GM12891 (cell line): ENCODE data around the gene SYNPO.

ENCODE experiments used
- DNase-seq: peaks from one replicate; pipeline ENCODE4 v3.0.0; 2011; ENCODE audit warnings: low spot score; ENCODE audit not compliant: insufficient read length
- FAIRE-seq: peaks from 2 replicates; lab custom pipeline; 2011; peaks lifted over from hg19 to GRCh38; lab: Jason Lieb, UNC
- PAX5 ChIP-seq: IDR thresholded peaks from 2 replicates; pipeline ENCODE4 v1.6.1; 2011; ENCODE audit warnings: low read length, moderate library complexity, mild to moderate bottlenecking; ENCODE audit not compliant: insufficient read depth, severe bottlenecking
- POLR2A ChIP-seq: IDR thresholded peaks from 2 replicates; pipeline ENCODE4 v1.6.1; 2011; ENCODE audit warnings: low read depth, low read length, control low read depth
- POLR2AphosphoS5 ChIP-seq: IDR thresholded peaks from 2 replicates; pipeline ENCODE4 v1.6.1; 2011; ENCODE audit warnings: low read depth, low read length, control low read depth
- POU2F2 ChIP-seq: IDR thresholded peaks from 2 replicates; pipeline ENCODE4 v1.6.1; 2011; ENCODE audit warnings: low read depth, mild to moderate bottlenecking, control low read depth, low read length, moderate library complexity
- SPI1 ChIP-seq: IDR thresholded peaks from 2 replicates; pipeline ENCODE4 v1.6.1; 2011; ENCODE audit warnings: low read depth, low read length, control low read depth
- TAF1 ChIP-seq: IDR thresholded peaks from 2 replicates; pipeline ENCODE4 v1.6.1; 2011; ENCODE audit warnings: low read depth, low read length, control low read depth

SYNPO gene

GRCh38 chr5:150626853-150627276, 13.6 kb upstream of the SYNPO start:
- DNase-seq (no peak), FAIRE-seq (peak; percentile 45)
- TF ChIP-seq POLR2A (no peak), PAX5 (no peak), POLR2AphosphoS5 (no peak), POU2F2 (no peak), TAF1 (no peak), SPI1 (no peak)

- DNase-seq (no peak), FAIRE-seq (peak; percentile 87)
- no peak for TF ChIP-seq SPI1
- TF ChIP-seq POLR2A: no peak
- TF ChIP-seq TAF1: no peak
- TF ChIP-seq POLR2AphosphoS5: no peak
- TF ChIP-seq POU2F2: no peak
- no peak for TF ChIP-seq PAX5
Measured at GRCh38 chr5:150627731-150628545, 12.5 kb upstream of the SYNPO start.

GRCh38 chr5:150628936-150629485, 11.4 kb upstream of the SYNPO start:
- FAIRE-seq (no peak), DNase-seq (no peak)
- no peak for TF ChIP-seq POLR2A
- TF ChIP-seq SPI1: no peak
- no peak for TF ChIP-seq PAX5
- no peak for TF ChIP-seq POU2F2
- TF ChIP-seq TAF1: no peak
- no peak for TF ChIP-seq POLR2AphosphoS5

- no peak for FAIRE-seq
Measured at GRCh38 chr5:150630016-150630415, 10.4 kb upstream of the SYNPO start.

GRCh38 chr5:150630461-150631325, 9.8 kb upstream of the SYNPO start:
- FAIRE-seq: no peak
- TF ChIP-seq POU2F2 (no peak), POLR2AphosphoS5 (no peak), TAF1 (no peak)

More at GRCh38 chr5:150630016-150630415, 10.4 kb upstream of the SYNPO start:
- no peak for DNase-seq
- no peak for TF ChIP-seq POU2F2
- no peak for TF ChIP-seq TAF1
- no peak for TF ChIP-seq POLR2A
- no peak for TF ChIP-seq POLR2AphosphoS5
- TF ChIP-seq SPI1: no peak
- no peak for TF ChIP-seq PAX5

GRCh38 chr5:150631326-150631701, 9.1 kb upstream of the SYNPO start:
- FAIRE-seq (no peak), DNase-seq (no peak)
- TF ChIP-seq TAF1 (no peak), POU2F2 (no peak), POLR2A (no peak), POLR2AphosphoS5 (no peak), SPI1 (no peak), PAX5 (no peak)

More at GRCh38 chr5:150630461-150631325, 9.8 kb upstream of the SYNPO start:
- no peak for DNase-seq

- no peak for FAIRE-seq
- no peak for TF ChIP-seq PAX5
- TF ChIP-seq POU2F2: no peak
- TF ChIP-seq TAF1: no peak
- no peak for TF ChIP-seq POLR2AphosphoS5
- TF ChIP-seq POLR2A: no peak
- no peak for TF ChIP-seq SPI1
- no peak for DNase-seq
Measured at GRCh38 chr5:150632305-150633160, 7.9 kb upstream of the SYNPO start.

- TF ChIP-seq POLR2AphosphoS5: no peak
- no peak for DNase-seq
- FAIRE-seq: no peak
Measured at GRCh38 chr5:150633429-150633828, 7.0 kb upstream of the SYNPO start.
